Omental fat pad (tissue), 4 donors: ENCODE measurements around the gene EIF3L. TPM values are rescaled to one million over a fixed set of nuclear protein-coding genes. Genes with fewer than 3 reads are reported as not detected.

Experiments used
- ATAC-seq: fragments of 150-250 bp; one replicate; pipeline ENCODE4 v1.9.1; 2016; ENCODE audit warnings: mild to moderate bottlenecking, moderate library complexity; ENCODE audit not compliant: low FRiP score
- DNase-seq: peaks from one replicate; pipeline ENCODE4 v3.0.0-alpha.2; 2019; ENCODE audit warnings: low spot score
- total RNA-seq, 4 donors: library from RNA; depleted of rRNA; stranded (reverse); fragments of >200 nt; gene quantifications; one replicate each; pipeline ENCODE4 v1.1.0, GENCODE V29; 2016
- TF ChIP-seq, protein P1 (sequence below), 3 donors: fragments of 450-650 bp; IDR thresholded peaks; one replicate each; pipeline ENCODE4 v1.5.1; 2016 to 2017; ENCODE audit warnings: antibody characterized with exemption in 3 of 3, mild to moderate bottlenecking in 3 of 3, moderate library complexity in 2 of 3

Gene EIF3L
- total RNA-seq, 4 donors from 2014 or later: 303 to 410 (median 328) TPM

DNA sequence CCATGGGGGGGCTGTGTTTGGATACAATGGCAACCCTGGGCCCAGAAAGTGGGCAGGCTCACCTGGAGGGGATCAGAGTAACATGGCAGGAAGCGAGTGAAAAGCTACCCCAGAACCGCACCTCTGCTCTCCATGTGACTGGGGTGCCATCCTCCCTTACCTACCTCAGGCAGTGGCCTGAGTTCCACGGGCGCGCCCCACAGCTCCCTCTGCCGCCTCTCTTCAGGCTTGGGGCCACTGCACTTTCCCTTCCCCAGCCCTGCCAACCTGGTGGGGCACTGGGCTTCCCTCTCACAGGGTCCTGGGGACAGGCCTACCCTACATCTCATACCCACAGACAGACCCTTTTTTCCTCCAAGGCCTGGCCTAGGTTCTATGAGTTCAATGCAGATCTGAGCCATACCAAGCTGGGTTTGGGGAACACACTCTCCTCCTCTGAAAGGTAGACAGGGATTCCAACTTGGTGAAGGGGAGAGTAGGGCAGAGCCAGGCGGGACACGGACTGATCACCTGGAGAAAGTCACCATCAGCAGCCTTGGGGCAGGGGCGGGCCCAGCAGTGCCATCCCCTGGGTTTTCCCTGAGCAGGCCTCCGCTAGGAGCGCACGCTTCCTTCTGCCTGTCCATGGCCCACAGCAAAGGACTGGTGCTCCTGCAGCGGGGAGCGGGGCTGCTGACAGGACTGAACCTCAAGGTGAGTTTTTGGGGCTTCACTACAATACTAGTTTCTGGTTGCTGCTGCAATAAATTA lies 19.0 kb upstream of the EIF3L start:
- ATAC-seq (no peak), DNase-seq (no peak)
- TF ChIP-seq, protein P1, sequence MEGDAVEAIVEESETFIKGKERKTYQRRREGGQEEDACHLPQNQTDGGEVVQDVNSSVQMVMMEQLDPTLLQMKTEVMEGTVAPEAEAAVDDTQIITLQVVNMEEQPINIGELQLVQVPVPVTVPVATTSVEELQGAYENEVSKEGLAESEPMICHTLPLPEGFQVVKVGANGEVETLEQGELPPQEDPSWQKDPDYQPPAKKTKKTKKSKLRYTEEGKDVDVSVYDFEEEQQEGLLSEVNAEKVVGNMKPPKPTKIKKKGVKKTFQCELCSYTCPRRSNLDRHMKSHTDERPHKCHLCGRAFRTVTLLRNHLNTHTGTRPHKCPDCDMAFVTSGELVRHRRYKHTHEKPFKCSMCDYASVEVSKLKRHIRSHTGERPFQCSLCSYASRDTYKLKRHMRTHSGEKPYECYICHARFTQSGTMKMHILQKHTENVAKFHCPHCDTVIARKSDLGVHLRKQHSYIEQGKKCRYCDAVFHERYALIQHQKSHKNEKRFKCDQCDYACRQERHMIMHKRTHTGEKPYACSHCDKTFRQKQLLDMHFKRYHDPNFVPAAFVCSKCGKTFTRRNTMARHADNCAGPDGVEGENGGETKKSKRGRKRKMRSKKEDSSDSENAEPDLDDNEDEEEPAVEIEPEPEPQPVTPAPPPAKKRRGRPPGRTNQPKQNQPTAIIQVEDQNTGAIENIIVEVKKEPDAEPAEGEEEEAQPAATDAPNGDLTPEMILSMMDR (IDR thresholded peaks at IDR 0.05): no peak

DNA sequence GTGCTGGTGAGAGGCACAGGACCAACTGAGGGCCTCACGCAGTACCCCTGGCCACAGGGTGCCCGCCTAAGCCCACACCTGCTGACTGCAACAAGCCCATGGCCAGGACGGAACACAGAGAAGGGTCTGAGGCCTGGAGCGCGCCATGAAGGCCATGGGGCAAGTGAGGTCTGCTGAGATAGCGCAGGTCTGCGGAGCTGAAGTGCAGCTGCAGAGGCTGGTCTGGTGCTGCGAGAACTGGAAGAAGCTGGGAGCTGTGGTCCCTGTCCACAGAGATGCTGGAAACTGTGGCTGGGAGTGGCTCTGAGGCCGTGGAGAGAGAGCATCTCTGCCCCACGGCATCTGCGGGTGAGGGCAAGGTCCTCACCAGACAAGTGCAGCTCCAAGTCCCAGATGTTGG lies 17.7 kb upstream of the EIF3L start:
- no peak for DNase-seq
- no peak for ATAC-seq
- TF ChIP-seq, protein P1 (IDR thresholded peaks at IDR 0.05): no peak

DNA sequence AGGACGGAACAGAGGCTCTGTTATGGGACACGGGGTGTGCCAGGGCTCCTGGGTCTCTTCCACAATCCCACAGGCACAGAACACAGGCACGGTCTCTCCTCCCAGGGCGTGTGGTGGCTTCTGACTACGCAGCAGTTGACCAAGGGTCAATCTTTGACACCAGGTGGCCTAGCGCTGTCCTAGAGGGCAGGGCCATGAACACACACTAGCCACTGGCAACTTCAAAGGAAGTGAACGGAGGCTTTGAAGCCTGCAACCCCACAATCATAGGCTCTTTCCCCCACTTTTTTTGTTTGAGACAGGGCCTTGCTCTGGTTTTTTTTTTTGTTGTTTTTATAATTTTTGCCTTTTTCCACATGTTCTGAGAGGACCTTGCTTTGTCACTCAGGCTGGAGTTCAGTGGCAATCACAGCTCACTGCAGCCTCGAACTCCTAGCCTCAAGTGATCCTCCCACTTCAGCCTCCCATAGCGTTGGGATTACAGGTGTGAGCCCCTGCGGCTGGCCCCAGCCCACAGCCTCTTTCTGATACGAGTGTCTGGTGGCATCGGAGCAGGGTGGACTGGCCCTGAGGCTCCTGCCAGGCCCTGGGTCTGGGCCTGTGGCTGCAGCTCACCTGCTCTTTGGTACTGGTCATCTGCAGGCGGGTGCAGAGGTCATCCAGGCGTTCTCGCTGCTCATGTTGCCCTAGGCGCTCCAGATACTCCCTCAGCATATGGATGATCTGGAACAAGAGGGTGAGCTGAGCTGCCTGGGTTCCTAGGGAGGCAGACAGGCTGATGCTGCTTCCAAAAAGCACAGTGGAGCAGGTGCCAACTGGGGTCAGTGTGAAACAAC lies 17.0 kb upstream of the EIF3L start:
- TF ChIP-seq, protein P1 (IDR thresholded peaks at IDR 0.05): no peak
- no peak for ATAC-seq

DNA sequence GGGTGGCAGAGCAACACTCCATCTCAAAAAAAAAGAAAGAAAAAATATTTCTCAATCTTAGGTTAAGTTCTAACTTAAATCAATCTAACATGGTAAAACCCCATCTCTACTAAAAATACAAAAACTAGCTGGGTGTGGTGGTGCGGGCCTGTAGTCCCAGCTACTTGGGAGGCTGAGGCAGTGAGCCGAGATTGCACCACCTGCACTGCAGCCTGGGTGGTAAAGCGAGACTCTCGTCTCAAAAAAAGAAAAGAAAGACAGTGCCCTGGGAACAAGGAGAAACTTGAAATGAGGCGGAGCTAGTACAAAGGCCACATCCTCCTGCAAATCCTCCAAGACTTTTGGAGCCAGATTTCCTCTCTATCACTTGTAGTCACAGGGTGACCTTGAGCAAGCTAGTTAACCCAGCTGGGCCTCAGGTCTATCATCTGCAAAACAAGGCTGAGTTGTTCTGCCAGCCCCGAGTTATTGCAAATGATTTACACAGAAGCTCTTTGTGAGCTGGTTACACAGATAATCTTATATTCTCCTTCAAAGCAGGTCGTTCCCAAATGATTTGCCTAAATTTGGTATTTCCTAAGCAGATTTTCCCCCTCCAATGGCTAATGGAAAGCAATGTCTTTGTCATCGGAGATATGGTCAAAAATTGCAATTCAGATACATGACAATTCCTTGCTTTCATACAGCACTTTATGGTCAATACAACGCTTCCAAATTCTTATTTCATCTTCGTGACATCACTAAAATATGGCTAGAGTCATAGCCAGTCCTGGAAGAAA lies 7.0 kb upstream of the EIF3L start:
- TF ChIP-seq, protein P1 (IDR thresholded peaks at IDR 0.05): no peak
- DNase-seq (no peak), ATAC-seq (no peak)

More for the DNA sequence above, 17.0 kb upstream of the EIF3L start:
- DNase-seq: no peak

DNA sequence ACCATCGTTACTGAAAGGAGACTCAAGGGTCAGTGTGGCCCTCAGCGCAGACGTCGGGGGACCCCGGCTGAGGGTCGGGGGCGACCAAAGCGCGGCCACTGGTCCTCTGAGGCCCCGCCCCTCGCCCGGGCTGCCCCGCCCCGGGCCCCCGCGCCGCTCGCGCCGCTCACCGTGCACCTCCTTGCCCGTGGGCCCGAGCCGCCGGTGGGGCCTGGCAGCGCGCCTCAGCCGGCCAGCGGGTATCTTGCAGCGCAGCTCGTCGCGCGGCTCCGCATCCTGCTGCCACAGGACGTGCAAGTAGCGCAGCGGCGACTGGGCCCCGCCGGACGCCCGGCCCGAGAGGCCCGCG lies 5.5 kb upstream of the EIF3L start:
- TF ChIP-seq, protein P1 (IDR thresholded peaks at IDR 0.05): no peak
- ATAC-seq (peak; percentile 78), DNase-seq (no peak)

DNA sequence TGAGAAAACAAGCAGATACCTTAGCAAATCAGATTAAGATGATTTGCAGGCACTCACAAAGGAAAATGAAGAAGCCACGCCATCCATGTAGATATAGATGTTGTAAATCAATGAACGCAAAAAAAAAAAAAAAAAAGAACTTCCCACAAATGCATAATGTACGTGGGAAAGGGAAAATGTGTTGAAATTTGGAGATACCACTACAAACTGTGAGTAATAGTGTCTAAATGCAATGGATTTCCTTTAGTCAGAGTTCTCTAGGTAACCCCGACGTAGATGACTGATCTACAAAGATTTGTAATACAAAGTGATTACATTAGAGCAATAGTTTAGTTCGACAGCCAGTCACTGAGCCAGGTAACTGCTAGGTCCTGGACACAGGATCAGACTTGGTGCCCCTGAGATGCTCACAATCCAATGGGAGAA lies 4.3 kb upstream of the EIF3L start:
- no peak for ATAC-seq
- TF ChIP-seq, protein P1 (IDR thresholded peaks at IDR 0.05): no peak
- DNase-seq: no peak
